K562 (cell line): Measurements from ENCODE around the gene GRIN2D. TPM values are rescaled to one million over a fixed set of nuclear protein-coding genes. Genes with fewer than 3 reads are reported as not detected.

ENCODE experiments used
- HNRNPLL ChIP-seq: fragments of 200-400 bp; formaldehyde crosslinking; IDR thresholded peaks from 2 replicates; pipeline ENCODE4 v1.6.1; 2017; ENCODE audit warnings: low read length, low read depth, mild to moderate bottlenecking; ENCODE audit not compliant: poor library complexity, severe bottlenecking
- MCM5 ChIP-seq: fragments of 450-650 bp; IDR thresholded peaks from 2 replicates; pipeline ENCODE4 v1.6.1; 2016; ENCODE audit warnings: low read depth
- MTA1 ChIP-seq: fragments of 450-650 bp; IDR thresholded peaks from 2 replicates; pipeline ENCODE4 v1.6.1; 2017; ENCODE audit warnings: borderline replicate concordance
- POLR2AphosphoS5 ChIP-seq: IDR thresholded peaks from 2 replicates; pipeline ENCODE4 v1.6.1; 2011; ENCODE audit warnings: mild to moderate bottlenecking, low read depth, low read length, moderate library complexity; ENCODE audit not compliant: control insufficient read depth, insufficient read depth
- ZNF551 ChIP-seq: fragments of 250-450 bp; sonication (Bioruptor Pico); IDR thresholded peaks from 2 replicates; pipeline ENCODE4 v1.5.0; 2021; ENCODE audit warnings: mild to moderate bottlenecking, moderate library complexity
- ZNF780A ChIP-seq: fragments of 250-450 bp; sonication (Bioruptor Pico); IDR thresholded peaks from 2 replicates; pipeline ENCODE4 v1.5.0; 2021; ENCODE audit warnings: mild to moderate bottlenecking
- polyA plus RNA-seq, 8 experiments: library from polyadenylated mRNA; depleted of rRNA in 4 of 8; stranded (reverse) in 5 of 8; unstranded in 3 of 8; fragments of >200 nt; fragmentation: Nextera tagmentation in 2 of 8; fragmentation: Illumina TruSeq in 1 of 8; extraction: Ambion mirVana in 2 of 8; extraction: Trizol in 1 of 8; gene quantifications; 2 replicates each; pipeline versions ENCODE4 v1.2.1 to v1.2.3, GENCODE V29; 2011 to 2014; ENCODE audit warnings: inconsistent platforms in 1 of 8, missing spikeins in 1 of 8
- total RNA-seq, 7 experiments: library from RNA; depleted of rRNA in 6 of 7; stranded (reverse); fragments of >200 nt in 6 of 7; fragmentation: Illumina TruSeq in 2 of 7; extraction: Trizol in 2 of 7; gene quantifications; 2 replicates each; pipeline versions ENCODE4 v1.2.1 to v1.2.3, GENCODE V29; 2011 to 2021; ENCODE audit warnings: low replicate concordance in 1 of 7
- TF ChIP-seq, protein P1 (sequence below), 2 experiments: fragments of 450-650 bp in 1 of 2; sonication (generic) in 1 of 2; formaldehyde crosslinking in 1 of 2; IDR thresholded peaks; 2 replicates each; pipeline versions ENCODE4 v1.7.1 to v1.9.0; 2016 to 2022; ENCODE audit warnings: inconsistent platforms in 1 of 2, mild to moderate bottlenecking in 1 of 2, missing genetic modification reagents in 1 of 2
- TF ChIP-seq, protein P2 (sequence below): sonication (generic); formaldehyde crosslinking; IDR thresholded peaks from 2 replicates; pipeline ENCODE4 v1.8.0; 2023; ENCODE audit warnings: missing genetic modification reagents, mild to moderate bottlenecking, borderline replicate concordance
- TF ChIP-seq, protein P3 (sequence below): sonication (generic); formaldehyde crosslinking; IDR thresholded peaks from 2 replicates; pipeline ENCODE4 v1.8.1; 2023; ENCODE audit warnings: mild to moderate bottlenecking, missing genetic modification reagents

GRIN2D gene
- total and polyA plus RNA-seq, 9 of the 15 experiments (the other 6 are each of a cell fraction or from before 2014, with no cell fraction given), result 0.32 to 31.5 (median 1.8) TPM

DNA sequence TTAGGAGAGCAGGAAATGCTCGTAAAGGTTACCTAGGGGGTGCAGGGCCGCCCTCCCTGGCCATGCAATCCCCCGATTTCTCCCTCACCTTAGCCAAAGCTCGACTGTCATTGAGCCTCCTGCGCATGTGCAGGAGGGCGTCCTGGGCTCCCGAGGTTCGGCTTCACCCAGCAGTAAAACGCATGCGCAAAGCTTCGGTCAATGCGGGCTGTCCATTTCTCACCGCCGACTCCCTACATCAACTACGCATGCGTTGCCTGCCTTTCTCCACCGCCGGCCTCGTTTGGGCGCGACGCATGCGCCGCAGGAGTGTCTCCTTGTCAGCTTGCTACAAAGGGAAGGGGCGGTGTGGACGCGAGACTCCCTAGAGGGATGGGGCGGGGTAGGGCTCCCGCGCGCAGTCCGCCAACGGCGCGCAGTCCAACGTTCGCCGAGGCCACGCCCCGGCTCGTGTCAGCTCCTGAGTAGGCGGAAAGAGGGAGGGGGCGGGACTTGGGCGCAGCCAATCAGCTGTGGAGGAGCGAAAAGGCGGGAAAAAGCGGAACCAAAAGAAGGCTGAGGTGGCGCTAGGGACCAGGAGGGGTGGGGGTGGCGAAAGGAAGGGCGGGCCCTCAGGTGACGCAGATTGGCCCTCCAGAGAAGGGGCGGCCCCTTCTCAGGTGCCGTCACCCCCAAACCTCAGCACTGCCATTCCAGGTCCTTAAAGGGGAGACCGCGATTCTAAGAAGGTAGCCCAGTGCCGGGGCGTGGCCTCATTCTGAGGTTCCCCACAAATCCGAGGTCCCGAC is 29.5 kb upstream of the GRIN2D start, which contains the start of the genes SYNGR4 and TMEM143 (continued):
- TF ChIP-seq, protein P1, sequence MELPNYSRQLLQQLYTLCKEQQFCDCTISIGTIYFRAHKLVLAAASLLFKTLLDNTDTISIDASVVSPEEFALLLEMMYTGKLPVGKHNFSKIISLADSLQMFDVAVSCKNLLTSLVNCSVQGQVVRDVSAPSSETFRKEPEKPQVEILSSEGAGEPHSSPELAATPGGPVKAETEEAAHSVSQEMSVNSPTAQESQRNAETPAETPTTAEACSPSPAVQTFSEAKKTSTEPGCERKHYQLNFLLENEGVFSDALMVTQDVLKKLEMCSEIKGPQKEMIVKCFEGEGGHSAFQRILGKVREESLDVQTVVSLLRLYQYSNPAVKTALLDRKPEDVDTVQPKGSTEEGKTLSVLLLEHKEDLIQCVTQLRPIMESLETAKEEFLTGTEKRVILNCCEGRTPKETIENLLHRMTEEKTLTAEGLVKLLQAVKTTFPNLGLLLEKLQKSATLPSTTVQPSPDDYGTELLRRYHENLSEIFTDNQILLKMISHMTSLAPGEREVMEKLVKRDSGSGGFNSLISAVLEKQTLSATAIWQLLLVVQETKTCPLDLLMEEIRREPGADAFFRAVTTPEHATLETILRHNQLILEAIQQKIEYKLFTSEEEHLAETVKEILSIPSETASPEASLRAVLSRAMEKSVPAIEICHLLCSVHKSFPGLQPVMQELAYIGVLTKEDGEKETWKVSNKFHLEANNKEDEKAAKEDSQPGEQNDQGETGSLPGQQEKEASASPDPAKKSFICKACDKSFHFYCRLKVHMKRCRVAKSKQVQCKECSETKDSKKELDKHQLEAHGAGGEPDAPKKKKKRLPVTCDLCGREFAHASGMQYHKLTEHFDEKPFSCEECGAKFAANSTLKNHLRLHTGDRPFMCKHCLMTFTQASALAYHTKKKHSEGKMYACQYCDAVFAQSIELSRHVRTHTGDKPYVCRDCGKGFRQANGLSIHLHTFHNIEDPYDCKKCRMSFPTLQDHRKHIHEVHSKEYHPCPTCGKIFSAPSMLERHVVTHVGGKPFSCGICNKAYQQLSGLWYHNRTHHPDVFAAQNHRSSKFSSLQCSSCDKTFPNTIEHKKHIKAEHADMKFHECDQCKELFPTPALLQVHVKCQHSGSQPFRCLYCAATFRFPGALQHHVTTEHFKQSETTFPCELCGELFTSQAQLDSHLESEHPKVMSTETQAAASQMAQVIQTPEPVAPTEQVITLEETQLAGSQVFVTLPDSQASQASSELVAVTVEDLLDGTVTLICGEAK (IDR thresholded peaks at IDR 0.05), result peak; percentile 53; the same call in 1 of the 2 replicates
- TF ChIP-seq, protein P1 (CRISPR knock-in tag; IDR thresholded peaks at IDR 0.05), result no peak
- TF ChIP-seq HNRNPLL (peak; percentile 97), ZNF551 (CRISPR knock-in tag) (no peak), MTA1 (0 out of 2 replicates have a peak, but pooled peaks have one; percentile 41), ZNF780A (CRISPR knock-in tag) (no peak), MCM5 (no peak), POLR2AphosphoS5 (peak; percentile 48; the same call in 1 of the 2 replicates)
- TF ChIP-seq, protein P2, sequence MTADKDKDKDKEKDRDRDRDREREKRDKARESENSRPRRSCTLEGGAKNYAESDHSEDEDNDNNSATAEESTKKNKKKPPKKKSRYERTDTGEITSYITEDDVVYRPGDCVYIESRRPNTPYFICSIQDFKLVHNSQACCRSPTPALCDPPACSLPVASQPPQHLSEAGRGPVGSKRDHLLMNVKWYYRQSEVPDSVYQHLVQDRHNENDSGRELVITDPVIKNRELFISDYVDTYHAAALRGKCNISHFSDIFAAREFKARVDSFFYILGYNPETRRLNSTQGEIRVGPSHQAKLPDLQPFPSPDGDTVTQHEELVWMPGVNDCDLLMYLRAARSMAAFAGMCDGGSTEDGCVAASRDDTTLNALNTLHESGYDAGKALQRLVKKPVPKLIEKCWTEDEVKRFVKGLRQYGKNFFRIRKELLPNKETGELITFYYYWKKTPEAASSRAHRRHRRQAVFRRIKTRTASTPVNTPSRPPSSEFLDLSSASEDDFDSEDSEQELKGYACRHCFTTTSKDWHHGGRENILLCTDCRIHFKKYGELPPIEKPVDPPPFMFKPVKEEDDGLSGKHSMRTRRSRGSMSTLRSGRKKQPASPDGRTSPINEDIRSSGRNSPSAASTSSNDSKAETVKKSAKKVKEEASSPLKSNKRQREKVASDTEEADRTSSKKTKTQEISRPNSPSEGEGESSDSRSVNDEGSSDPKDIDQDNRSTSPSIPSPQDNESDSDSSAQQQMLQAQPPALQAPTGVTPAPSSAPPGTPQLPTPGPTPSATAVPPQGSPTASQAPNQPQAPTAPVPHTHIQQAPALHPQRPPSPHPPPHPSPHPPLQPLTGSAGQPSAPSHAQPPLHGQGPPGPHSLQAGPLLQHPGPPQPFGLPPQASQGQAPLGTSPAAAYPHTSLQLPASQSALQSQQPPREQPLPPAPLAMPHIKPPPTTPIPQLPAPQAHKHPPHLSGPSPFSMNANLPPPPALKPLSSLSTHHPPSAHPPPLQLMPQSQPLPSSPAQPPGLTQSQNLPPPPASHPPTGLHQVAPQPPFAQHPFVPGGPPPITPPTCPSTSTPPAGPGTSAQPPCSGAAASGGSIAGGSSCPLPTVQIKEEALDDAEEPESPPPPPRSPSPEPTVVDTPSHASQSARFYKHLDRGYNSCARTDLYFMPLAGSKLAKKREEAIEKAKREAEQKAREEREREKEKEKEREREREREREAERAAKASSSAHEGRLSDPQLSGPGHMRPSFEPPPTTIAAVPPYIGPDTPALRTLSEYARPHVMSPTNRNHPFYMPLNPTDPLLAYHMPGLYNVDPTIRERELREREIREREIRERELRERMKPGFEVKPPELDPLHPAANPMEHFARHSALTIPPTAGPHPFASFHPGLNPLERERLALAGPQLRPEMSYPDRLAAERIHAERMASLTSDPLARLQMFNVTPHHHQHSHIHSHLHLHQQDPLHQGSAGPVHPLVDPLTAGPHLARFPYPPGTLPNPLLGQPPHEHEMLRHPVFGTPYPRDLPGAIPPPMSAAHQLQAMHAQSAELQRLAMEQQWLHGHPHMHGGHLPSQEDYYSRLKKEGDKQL (CRISPR knock-in tag), result no peak
- TF ChIP-seq, protein P3, sequence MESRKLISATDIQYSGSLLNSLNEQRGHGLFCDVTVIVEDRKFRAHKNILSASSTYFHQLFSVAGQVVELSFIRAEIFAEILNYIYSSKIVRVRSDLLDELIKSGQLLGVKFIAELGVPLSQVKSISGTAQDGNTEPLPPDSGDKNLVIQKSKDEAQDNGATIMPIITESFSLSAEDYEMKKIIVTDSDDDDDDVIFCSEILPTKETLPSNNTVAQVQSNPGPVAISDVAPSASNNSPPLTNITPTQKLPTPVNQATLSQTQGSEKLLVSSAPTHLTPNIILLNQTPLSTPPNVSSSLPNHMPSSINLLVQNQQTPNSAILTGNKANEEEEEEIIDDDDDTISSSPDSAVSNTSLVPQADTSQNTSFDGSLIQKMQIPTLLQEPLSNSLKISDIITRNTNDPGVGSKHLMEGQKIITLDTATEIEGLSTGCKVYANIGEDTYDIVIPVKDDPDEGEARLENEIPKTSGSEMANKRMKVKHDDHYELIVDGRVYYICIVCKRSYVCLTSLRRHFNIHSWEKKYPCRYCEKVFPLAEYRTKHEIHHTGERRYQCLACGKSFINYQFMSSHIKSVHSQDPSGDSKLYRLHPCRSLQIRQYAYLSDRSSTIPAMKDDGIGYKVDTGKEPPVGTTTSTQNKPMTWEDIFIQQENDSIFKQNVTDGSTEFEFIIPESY (CRISPR knock-in tag), result peak; percentile 28; the same call in 1 of the 2 replicates
